Body of pancreas (tissue), 4 donors: ENCODE data around the gene FCRL3.

Experiments
- POLR2A ChIP-seq, 3 donors: fragments of 450-650 bp; IDR thresholded peaks; one replicate each; pipeline ENCODE4 v1.6.1; 2016; ENCODE audit warnings: antibody characterized with exemption in 3 of 3, mild to moderate bottlenecking in 2 of 3
- TF ChIP-seq, protein P1 (sequence below), 7 experiments: fragments of 450-650 bp in 4 of 7; fragments of 200-600 bp in 3 of 7; sonication (generic) in 3 of 7; IDR thresholded peaks; one replicate each; pipeline ENCODE4 v1.5.1; 2016 to 2019; ENCODE audit warnings: antibody characterized with exemption in 7 of 7

DNA sequence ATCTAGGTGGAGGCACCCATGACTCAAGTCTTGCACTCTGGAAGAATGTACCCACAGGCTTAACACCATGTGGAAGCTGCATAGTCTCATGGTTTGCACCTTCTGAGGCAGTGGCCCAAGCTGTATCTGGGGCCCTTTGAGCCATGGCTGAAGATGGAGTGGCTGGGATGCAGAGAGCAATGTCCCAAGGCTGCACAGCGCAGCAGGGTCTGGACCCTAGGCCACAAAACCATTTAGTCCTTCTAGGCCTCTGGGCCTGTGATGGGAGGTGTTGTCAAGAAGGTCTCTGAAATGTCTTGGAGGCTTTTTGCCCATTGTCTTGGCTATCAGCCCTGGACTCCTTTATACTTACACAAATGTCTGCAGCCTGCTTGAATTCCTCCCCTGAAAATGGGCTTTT is 21.4 kb upstream of the FCRL3 start:
- TF ChIP-seq POLR2A (IDR thresholded peaks at IDR 0.05): no peak
- TF ChIP-seq, protein P1, sequence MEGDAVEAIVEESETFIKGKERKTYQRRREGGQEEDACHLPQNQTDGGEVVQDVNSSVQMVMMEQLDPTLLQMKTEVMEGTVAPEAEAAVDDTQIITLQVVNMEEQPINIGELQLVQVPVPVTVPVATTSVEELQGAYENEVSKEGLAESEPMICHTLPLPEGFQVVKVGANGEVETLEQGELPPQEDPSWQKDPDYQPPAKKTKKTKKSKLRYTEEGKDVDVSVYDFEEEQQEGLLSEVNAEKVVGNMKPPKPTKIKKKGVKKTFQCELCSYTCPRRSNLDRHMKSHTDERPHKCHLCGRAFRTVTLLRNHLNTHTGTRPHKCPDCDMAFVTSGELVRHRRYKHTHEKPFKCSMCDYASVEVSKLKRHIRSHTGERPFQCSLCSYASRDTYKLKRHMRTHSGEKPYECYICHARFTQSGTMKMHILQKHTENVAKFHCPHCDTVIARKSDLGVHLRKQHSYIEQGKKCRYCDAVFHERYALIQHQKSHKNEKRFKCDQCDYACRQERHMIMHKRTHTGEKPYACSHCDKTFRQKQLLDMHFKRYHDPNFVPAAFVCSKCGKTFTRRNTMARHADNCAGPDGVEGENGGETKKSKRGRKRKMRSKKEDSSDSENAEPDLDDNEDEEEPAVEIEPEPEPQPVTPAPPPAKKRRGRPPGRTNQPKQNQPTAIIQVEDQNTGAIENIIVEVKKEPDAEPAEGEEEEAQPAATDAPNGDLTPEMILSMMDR (IDR thresholded peaks at IDR 0.05): no peak
